Kasumi-1 (cell line): Measurements from ENCODE around the gene PHACTR1.

Experiments used
- DNase-seq, 2 experiments: peaks; one replicate each; lab custom pipeline; 2025; lab: John Stamatoyannopoulos, UW

Gene PHACTR1

DNA sequence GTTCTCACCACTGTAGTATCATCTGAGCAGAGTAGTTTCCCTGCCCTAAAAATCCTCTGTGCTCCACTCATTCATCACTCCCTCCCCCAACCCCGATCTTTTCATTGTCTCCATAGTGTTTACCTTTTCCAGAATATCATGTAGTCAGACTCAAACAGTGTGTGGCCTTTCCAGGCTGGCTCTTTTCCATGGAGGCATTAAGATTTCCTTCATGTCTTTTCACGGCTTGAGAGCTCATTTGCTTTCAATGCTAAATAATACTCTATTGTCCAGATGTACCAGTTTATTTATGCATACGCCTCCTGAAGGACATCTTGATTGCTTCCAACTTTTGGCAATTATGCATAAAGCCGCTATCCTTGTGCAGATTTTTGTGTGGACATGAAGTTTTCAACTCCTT, 235.8 kb downstream of the PHACTR1 start:
- no peak for DNase-seq

DNA sequence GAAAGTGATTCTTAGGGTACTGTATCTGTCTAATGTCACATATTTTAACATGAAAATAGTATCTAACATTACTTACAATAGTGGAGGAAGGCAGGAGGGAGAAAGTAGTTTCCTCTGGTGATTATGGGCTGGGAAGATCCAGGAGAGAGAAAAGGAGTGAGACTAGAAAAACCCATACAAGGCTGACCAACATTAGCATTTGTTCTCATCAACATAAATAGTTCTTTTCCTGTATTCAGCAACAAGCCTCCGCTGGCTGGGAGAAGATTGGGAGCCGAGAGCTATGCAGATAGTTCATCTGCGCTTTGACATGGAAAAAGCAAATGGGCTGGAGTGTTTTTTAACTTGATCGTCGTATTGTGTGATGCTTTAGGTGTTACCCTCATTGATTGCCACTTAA, 239.4 kb downstream of the PHACTR1 start:
- no peak for DNase-seq

DNA sequence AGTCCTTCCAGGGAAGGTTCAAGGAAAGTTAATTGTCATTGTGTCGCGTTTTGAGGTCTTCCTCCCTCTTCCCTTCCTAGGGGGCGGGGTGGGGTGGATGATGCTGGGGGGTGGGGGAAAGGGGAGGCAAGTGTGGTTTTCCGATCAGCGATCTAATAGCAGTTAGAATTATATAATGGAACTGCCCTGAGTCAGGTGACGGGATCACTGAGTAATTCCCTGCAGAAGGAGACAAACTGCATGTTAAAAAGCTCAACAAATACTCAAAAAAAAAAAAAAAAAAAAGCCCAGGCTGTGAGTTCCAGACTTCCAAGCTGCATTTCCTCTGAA, 240.4 kb downstream of the PHACTR1 start:
- DNase-seq = peak in 1 of 2 experiments; percentile 62

DNA sequence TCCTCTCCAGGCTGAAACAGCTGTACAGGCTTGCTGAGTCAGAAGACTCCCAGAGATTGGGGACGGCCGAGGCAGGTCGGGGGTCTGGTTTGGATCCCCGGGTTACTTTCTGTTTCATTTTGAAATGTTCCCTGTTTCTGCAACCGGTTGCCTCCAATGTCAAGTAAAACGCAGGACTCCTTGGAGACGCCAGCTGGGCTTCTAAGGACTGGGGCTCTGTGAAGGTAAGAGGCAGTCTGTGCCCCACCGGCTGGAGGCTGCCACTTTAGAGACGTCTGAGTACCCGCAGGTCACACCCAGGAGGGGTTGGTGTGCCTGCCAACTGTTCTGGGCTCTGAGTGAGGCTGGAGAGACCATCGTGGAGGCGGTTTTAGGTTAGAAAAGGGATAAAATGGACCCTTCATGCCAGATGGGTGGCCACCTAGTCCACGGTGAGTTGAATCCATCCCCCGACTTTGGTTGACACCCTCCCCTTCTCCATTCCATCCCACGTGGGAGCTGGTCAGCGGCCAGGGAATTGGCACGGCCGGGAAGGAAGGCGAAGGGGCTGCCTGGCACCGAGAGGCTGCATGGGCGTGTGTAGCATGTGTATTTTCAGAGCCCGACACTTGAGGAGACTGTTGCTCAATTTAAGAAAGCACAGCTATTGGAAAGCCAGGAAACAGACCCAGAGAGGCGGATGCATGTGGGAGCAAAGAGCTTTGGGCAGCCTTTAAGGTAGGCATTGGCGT, 240.9 kb downstream of the PHACTR1 start:
- DNase-seq = peak; percentile 74 to 78

DNA sequence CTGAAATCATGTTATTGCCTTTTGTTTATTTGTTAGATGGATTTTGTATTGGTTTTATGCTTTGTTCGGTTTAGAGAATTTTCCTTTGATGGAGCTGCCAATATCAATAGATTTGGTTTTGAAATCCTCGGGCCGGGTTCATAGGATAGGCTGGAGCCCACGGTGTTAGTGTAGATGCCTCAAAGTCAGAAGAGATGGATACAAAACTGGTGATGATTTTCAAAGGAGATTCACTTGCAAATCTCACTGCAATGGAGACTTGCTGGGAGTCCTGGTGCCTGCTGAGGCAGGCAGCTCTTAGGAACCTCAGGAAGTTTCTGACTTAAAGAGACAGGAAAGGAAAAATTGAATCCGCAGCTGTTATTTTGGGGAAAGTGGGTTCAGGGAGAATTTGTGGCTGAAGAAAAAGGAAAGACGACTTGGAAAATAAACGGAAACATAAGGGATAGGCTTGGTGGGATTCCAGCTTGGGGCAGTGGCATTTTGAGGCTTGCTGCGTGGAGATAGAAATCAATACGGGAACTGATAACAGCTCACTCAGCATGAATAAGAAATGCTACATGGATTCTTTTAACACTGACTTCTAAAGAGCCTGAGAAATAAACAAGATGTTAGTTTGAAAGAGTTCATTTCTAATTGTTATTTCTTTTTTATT, 241.6 kb downstream of the PHACTR1 start:
- peak; percentile 30 to 49 for DNase-seq

DNA sequence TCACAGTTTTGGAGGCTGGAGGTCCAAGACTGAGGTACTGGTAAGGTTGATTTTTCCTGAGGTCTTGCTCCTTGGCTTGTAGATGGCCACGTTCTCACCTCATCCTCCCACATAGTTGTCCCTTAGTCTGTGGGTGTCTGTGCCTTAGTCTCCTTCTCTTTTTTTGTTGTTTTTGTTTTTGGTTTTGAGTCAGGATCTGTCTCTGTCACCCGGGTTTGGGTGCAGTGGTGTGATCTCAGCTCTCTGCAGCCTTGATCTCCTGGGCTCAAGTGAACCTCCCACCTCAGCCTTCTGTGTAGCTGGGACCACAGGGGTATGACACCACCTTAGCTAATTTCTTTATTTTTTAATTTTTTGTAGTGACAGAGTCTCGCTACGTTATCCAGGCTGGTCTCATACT, 245.2 kb downstream of the PHACTR1 start:
- no peak for DNase-seq

DNA sequence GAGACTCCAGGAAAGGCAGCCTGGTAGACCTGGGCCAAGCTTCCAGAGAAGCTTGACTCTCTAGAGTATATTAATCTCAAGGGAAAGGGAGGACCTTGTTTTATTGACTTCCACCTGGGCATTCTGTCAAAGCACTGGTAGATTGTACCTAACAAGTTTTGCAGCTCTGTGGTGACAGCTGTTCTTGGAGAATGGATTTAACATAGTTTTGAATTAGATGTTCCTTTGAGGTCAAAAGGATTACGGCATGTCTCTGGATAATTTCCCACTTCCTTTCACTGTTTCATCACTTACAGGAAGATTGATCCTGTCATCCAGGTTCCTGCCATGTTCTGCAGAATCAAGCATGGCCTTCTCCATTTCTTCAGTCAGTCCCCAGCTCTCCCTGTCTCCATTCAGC, 246.0 kb downstream of the PHACTR1 start:
- no peak for DNase-seq

DNA sequence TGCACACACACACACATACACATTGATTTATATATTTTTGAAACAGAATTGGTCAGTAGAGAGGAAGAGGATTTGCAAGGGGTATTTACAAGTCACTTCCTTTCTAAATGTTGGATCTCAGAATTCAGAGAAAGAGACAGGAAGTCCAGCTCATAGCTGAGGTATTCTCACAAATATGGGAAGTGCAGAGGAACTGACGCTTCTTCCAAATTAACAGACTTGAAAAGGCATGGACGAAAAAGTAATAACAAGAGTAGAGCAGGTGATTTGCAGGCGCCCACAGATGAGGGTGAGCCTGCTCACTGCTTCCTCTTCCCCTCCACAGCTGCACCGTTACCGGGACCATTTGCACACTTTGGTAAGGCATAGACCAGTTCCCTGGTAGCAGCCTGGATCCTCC, 246.4 kb downstream of the PHACTR1 start:
- peak; percentile 64 to 76 for DNase-seq

DNA sequence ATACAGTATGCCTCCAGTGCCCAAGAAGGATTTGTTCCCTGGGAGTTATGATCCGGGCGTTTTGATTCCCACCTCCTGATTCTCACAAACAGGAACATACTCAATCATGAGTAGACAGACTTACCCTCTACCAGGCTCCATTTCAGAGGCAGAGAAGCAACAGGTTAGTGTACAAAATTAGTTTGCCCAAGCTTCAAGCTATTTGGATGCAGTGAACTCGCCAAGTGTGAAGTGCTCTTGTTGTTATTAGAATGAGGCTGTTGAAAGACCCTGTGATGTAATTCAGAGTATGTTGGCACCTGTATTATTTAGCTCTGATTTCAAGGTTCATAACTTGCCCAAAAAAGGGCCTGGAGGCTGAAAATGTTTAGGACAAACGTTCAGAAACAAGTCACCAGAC, 247.0 kb downstream of the PHACTR1 start:
- DNase-seq = no peak

DNA sequence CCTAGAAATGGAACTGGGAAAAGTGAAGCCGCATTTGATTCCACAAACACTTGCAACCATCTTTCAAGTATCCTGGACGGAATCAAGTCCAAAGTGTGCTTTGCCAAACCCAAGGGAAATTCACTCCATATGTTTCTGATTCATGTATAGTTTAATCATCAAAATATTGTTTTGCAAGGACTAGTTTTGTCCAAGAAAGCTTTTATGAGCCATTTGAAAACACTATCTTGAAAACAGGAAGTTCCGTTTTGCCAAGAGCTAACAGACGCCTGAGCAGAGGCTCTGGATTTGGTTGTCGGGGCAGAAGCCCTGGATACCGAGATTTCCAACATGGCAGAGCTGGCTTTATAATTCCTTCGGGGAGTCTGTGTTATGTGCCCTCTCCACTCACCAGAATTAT, 251.1 kb downstream of the PHACTR1 start:
- peak; percentile 50 to 62 for DNase-seq

DNA sequence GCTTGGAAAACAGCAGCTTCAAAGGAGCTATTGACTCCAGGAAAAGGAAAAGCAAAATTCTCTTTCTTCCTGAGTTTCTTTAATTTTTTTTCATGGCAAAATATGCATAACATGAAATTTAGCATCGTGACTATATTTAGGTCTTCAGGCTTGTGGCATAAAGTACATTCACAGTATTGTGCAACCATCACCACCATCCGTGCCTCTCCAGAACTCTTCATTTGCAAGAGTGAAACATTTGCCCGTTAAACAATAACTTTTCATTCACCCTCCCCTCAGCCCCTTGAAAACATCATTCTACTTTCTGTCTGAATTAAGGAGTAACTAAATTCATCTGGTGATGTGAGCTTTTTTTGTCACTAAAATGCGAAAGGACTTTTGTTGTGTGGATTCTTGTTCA, 251.7 kb downstream of the PHACTR1 start:
- peak; percentile 38 to 41 for DNase-seq

DNA sequence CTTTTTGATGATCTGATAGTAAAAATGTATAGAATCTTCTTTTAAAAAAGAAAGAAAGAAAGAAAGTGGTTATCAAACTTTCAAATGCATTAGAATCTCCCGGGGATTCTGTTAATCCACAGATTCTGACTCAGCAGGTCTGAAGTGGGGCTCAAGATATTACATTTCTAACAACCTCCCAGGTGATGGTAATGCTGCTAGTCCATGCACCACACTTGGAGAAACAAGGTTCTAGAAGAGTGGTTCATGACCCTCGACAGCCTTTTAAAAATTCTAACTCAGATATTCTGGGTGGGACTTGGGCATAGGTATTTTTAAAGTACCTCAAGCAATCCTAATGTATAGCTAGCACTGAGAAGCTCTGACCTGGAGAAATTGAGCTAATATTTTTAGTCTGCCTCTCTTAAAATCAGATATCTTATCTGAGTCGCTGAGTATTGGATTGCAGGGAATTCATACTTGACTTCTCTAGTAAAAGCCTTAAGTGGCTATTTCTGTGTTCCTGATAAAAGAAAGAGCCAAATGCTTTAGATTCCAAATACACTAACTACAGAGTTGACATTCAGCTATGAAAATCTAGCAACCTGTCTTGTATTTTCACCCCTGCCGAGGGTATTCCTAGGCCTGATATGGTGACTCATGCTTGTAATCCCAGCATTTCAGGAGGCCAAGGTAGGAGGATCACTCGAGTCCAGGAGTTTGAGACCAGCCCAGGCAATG, 252.4 kb downstream of the PHACTR1 start:
- DNase-seq = no peak

DNA sequence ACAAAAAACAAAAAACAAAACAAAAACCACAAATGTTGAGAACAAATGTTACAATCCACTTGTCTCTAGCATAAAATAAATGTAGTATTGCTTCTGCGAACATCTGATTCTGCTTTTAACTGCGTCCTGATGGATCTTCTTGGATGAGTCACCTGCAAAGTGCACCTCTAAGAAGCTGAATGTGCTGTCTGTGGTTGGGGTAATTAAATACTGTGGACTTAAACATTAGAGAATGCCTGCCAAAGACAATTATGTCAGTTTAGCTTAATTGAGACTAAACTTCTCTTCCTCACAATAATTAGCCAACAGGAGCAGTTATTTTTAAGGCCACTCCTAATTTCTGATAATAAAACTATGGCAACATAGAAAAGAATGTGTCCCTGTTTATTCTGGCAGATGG, 253.4 kb downstream of the PHACTR1 start:
- no peak for DNase-seq

DNA sequence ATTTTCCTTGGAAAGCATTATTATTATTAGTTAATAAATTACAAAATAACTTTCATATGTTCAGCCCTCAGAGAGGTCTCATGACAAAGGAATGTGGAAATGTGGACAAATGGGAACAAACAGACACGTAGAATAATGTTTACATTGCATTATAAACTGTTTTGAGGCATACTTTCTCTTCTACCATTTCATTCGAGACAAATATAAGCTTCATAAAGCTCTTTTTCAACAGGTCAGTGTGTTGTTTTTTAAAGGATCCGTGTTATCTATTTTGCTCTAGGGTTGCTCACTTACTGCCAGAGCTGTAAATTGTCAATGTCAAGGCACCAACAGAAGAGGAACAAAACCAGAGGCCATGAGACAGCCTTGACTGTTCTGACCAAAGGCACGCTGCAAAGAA, 256.8 kb downstream of the PHACTR1 start:
- DNase-seq = no peak

DNA sequence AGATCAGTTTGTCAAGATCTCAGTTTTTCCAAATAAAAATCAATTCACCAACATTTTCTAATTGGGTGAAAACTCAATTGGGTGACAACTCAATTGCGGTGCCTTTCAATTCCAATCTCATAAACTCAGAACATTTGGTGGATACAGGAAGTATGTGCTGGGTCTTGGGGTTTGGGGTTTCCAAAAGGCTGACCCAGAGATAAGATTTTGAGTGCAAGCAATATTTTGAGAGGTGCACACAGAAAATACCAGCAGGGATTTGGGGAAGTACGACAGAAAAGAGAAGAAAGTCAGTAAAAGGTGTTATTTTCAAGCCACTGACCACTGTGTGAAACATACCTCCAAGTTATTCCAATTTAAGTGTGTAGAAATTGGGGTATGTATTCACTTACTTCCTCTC, 258.0 kb downstream of the PHACTR1 start:
- no peak for DNase-seq

DNA sequence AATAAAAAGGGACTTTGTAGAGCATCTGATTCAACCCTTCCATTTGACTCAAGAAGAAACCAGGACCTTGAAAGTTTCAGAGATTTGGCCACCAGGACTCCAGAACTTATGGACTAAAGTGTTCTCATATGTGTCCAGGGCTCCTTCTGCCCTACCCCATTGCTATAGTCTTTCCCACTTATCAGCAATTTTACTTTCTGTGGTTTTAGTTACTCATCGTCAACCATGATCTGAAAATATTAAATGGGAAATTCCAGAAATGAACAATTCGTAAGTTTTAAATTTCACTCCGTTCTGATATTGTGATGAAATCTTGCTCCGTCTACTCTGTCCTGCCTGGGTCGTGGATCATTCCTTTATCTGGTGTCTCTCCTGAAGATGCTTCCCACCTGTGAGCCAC, 259.8 kb downstream of the PHACTR1 start:
- DNase-seq = no peak

DNA sequence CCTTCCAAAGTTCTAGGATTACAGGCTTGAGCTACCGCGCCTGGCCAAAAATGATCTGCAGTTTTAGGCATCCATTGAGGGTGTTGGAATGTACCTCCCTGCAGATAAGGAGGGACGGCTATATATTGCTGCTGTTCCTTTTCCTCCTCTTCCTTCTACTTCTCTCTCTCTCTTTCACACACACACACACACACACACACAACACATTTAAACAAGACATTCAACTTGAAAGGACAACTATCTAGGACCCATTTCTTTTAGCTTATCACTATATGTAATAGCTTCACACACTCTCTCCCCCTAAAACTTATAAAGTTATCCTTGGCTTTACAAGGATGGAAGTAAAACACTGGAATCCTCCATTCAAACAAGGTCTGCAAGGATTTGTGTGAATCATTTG, 260.6 kb downstream of the PHACTR1 start:
- DNase-seq = no peak

DNA sequence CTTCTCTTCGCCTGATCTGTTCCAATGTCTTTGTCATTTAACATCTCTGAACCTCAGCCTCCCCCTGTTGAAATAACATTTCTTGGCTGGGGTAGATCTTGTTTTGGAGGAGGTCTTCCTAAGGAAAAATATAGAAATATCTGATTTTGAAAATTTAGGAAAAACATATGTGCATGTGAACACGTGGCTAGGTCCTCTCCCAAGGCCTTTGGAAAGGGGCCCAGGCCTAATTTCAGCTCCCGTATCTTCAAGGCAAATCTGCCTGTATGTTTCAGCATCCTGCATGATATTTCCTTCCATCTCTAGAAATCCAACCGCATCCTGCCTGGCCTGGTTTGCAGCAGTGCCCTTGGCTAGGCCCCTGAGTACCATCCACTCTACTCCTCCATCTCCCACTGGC, 261.2 kb downstream of the PHACTR1 start:
- no peak for DNase-seq

DNA sequence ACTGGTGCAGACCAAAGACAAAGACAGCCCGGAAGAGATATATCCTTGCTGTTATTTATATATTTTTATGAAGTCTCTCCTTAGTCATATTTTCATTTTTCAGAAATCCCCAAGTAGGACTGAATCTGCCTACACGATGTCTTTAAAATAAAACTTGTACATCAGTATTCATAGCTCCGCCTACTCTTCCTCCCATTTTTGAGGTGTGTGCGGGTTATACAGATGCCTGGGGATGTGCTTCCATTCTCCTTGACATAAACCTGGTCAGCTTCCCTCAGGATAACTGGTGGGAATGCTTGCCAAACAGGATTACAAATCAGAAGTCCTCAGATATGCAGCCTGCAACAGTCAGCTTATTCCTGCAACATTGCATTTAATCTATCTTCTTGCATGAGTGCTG, 264.2 kb downstream of the PHACTR1 start:
- no peak for DNase-seq

DNA sequence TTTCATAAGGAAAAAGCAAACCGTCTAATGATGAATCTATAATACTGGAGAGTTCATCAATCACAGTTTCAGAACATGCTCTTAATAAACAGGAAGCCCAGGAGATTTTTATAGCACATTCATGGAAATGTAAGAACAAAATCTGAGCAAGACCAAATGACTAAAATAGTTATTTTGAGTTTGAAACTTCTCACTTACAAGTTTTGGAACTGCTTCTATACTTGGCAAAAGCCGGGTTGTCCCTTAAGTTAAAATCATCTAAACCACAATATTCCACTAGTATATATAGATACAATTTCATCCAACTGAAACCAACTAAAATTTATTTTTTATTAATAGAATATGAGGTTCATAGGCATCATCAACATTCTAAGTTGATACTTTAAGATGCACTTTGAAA, 268.2 kb downstream of the PHACTR1 start:
- no peak for DNase-seq

DNA sequence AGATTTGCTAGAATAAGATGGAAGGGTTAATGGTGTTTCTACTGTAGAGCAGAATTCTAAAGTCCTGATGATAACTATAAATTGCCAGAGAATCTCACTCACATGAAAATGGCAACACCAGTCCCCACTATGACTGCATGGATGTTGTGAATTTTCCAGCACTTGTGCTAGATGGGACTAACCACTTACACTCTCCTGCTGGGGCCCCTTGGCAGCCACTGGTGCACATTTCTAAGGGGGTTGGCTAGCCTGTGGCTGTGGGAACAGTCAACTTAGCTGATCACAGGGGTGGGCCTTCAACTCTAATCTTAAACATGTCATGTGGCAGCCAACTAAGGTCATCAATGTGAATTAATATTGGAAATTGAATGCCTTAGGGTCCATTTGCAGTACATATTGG, 271.2 kb downstream of the PHACTR1 start:
- DNase-seq = no peak

DNA sequence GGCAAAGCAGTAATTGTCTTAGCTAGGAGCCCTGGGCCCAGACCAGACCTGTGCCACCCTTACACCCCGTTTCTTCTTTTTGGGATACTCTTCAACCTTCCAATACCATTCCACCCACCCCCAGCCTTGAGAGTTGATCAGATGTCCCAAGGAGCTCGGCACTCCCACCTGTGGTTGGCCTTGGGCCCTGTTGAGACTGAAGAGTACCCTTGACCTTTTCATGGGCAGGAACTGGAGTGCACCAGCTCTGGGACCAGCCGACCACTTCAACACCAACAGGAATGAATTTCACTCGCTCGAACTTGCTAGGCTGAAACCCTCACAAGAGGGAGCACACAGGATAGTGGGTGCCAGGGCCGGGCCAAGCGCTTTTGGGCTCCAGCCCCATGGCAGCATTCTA, 273.6 kb downstream of the PHACTR1 start:
- DNase-seq = no peak

DNA sequence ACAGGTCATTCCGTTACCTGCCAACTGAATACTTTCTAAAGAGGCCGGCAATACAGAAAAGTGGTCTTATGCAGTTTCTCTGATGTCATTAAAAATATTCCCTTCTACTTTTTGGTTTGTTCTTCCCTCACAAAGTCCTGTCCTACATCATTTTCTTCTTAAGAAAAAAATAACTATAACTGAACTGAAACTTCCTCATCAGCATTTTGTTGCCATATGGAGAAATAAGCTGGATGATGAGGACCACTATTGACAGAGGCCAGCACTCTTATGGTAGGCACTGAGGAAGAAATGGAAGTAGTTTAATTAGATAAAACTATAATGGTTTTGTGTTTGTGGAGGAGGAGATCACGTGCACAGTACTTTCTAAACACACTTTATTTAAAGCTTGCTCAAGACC, 274.9 kb downstream of the PHACTR1 start:
- DNase-seq = no peak
